ENCODE data around the gene IL6ST. TPM values are rescaled to one million over a fixed set of nuclear protein-coding genes. Genes with fewer than 3 reads are reported as not detected.
A peak's percentile ranks its signal among the peaks of the same experiment; 100 is the strongest.

The IL6ST gene
- total and polyA plus RNA-seq, 10 of the 15 experiments (the other 5 are each of a cell fraction or from before 2014, with no cell fraction given): 1.5 to 139 (median 13.0) TPM

- TF ChIP-seq PRDM15 (CRISPR knock-in tag; IDR thresholded peaks at IDR 0.05) (0 out of 2 replicates have a peak, but pooled peaks have one; percentile 12), CREM (IDR thresholded peaks at IDR 0.05; ENCODE audit: low read depth) (no peak), ATF7 (IDR thresholded peaks at IDR 0.05; ENCODE audit: low read depth) (no peak), SMARCA5 (IDR thresholded peaks at IDR 0.05) (no peak), TCF12 (IDR thresholded peaks at IDR 0.05; ENCODE audit: low read depth, low read length) (no peak), ASH2L (IDR thresholded peaks at IDR 0.05; ENCODE audit: borderline replicate concordance, low read depth) (no peak)
These were observed 10.8 kb downstream of the IL6ST start (continued) for GRCh38 chr5:55983986-55984385.

- DNase-seq (ENCODE audit: low read depth, low spot score) (no peak), ATAC-seq (peak; percentile 28), FAIRE-seq (peak; percentile 49)
- intact Hi-C loops (cut with micrococcal nuclease; ENCODE audit: unreplicated experiment) (loop anchor here (1.0 to 10.0 kb wide), 2 partner anchors 218 to 282 kb away; no protein-coding TSS in a partner anchor), in situ Hi-C loops (cut with MboI) (no loop called here)
- no peak overlapping the region for H3K27ac ChIP-seq (ENCODE audit: control insufficient read depth, insufficient read depth)
- ChIA-PET RAD21 (ENCODE audit: unreplicated experiment) (interaction anchor here (0.6 to 7.7 kb wide), 26 partner anchors 12 to 569 kb away, joined by 3 to 79 read pairs (median 4); partner anchors contain the start of gene IL6ST), CTCF (interaction anchor here (0.6 to 10.0 kb wide), 16 partner anchors 9 to 867 kb away, joined by 3 to 122 read pairs (median 5); no protein-coding TSS in a partner anchor), POLR2A (interaction anchor here (0.6 to 2.2 kb wide), 9 partner anchors 10 to 345 kb away, joined by 3 to 14 read pairs (median 3); no protein-coding TSS in a partner anchor), SMC1A (ENCODE audit: uncharacterized antibody, unreplicated experiment) (interaction anchor here (0.6 to 9.9 kb wide), 29 partner anchors 9 to 285 kb away, joined by 3 to 110 read pairs (median 4); partner anchors contain the start of gene IL6ST)
- H4K20me1 ChIP-seq (ENCODE audit: control insufficient read depth, insufficient read depth): no peaks in the 10 kb centered on the region
- WGBS (ENCODE audit: insufficient coverage, insufficient replicate concordance, low lambda C conversion rate, missing lambda C conversion rate): 84% methylated on average over 5 of the region's 5 CpGs
- H3K9ac ChIP-seq (ENCODE audit: control insufficient read depth, insufficient read depth, low read length): no peak overlapping the region
- no peaks in the 10 kb centered on the region for H3K27me3 ChIP-seq (replicated peaks in 1 of 2; ENCODE audit: control insufficient read depth in 2 of 2, insufficient read depth in 2 of 2, low read length in 1 of 2)
- no peak overlapping the region for H2AFZ ChIP-seq (ENCODE audit: control insufficient read depth, low read depth, low read length)
- peaks cover 1% of the 10 kb centered on the region for H3K4me1 ChIP-seq (ENCODE audit: control insufficient read depth, insufficient read depth, low read length)
- peaks cover 0 to 1% of the 10 kb centered on the region in 2 experiments; a peak in 2 of 4 replicates for H3K36me3 ChIP-seq (ENCODE audit: control insufficient read depth in 2 of 2, insufficient read depth in 2 of 2, low read length in 1 of 2)
- no peak overlapping the region for H3K4me3 ChIP-seq
- 0 out of 3 replicates have a peak, but pooled peaks cover 1% of the 10 kb centered on the region for H3K9me3 ChIP-seq (replicated peaks; ENCODE audit: control insufficient read depth, insufficient read depth, low read length)
- no TSS peak for BruUV-seq (replicated peaks)
- no peak overlapping the region for H3K4me2 ChIP-seq (ENCODE audit: control insufficient read depth, insufficient read depth)
- H3K79me2 ChIP-seq (ENCODE audit: control insufficient read depth, insufficient read depth, low read length): peaks cover 71% of the 10 kb centered on the region
- TF ChIP-seq IKZF2 (IDR thresholded peaks at IDR 0.05) (peak; percentile 15 to 27; a peak in 2 of 4 replicates), MTA2 (IDR thresholded peaks at IDR 0.05; ENCODE audit: low read depth) (no peak), RB1 (IDR thresholded peaks at IDR 0.05; ENCODE audit: borderline replicate concordance) (0 out of 2 replicates have a peak, but pooled peaks have one; percentile 30), E2F4 (IDR thresholded peaks at IDR 0.05; ENCODE audit: low read depth, low read length) (no peak), MXI1 (IDR thresholded peaks at IDR 0.05; ENCODE audit: low read depth, low read length) (0 out of 2 replicates have a peak, but pooled peaks have one; percentile 22), MLLT1 (IDR thresholded peaks at IDR 0.05) (peak; percentile 73), RELB (IDR thresholded peaks at IDR 0.05; ENCODE audit: low read depth) (peak; percentile 42; the same call in 1 of the 2 replicates), HDGF (IDR thresholded peaks at IDR 0.05) (0 out of 2 replicates have a peak, but pooled peaks have one; percentile 63), POLR2AphosphoS5 (IDR thresholded peaks at IDR 0.05; ENCODE audit: low read length) (peak; percentile 65; the same call in 1 of the 2 replicates)
These were observed 11.8 kb downstream of the IL6ST start for GRCh38 chr5:55982957-55983381.
